AG04449 (cell line): Measurements from ENCODE around the gene WDR86.

ENCODE experiments used
- CTCF ChIA-PET: fragments of 350-600 bp; formaldehyde crosslinking; extraction: SDS; loops from one replicate; lab custom pipeline; 2021; ENCODE audit warnings: antibody characterized with exemption; lab: Yijun Ruan, JAX
- POLR2A ChIA-PET: fragments of 400-600, 350-600 bp; formaldehyde crosslinking; extraction: SDS; loops from one replicate; lab custom pipeline; 2020; ENCODE audit warnings: antibody characterized with exemption, inconsistent platforms; lab: Yijun Ruan, JAX
- DNase-seq: peaks from one replicate; pipeline ENCODE4 v3.0.0-alpha.2; 2010; ENCODE audit warnings: low read depth, low spot score
- H3K4me3 ChIP-seq: 2 replicates; pipeline ENCODE4 v1.5.1; 2011; ENCODE audit warnings: low read depth, mild to moderate bottlenecking, control low read depth, low read length
- CTCF ChIP-seq: IDR thresholded peaks from one replicate; pipeline ENCODE4 v1.5.1; 2011; ENCODE audit warnings: mild to moderate bottlenecking, moderate library complexity, low read length, control low read depth, inconsistent platforms; ENCODE audit not compliant: insufficient read depth; ENCODE audit errors: missing control alignments

The WDR86 gene

GRCh38 chr7:151426441-151426903, 16.6 kb upstream of the WDR86 start:
- H3K4me3 ChIP-seq = no peak overlapping the region
- no peak for TF ChIP-seq CTCF
- ChIA-PET POLR2A (no interaction called here), CTCF (interaction anchor here (0.6 to 2.7 kb wide), 3 partner anchors 12 to 58 kb away, joined by 3 to 10 read pairs (median 4); no protein-coding TSS in a partner anchor)
- DNase-seq = peak; percentile 65

GRCh38 chr7:151425670-151426440, 16.0 kb upstream of the WDR86 start:
- ChIA-PET POLR2A (no interaction called here), CTCF (interaction anchor here (0.6 to 2.7 kb wide), 4 partner anchors 11 to 110 kb away, joined by 3 to 10 read pairs (median 4); no protein-coding TSS in a partner anchor)
- DNase-seq = no peak
- TF ChIP-seq CTCF = no peak
- no peak overlapping the region for H3K4me3 ChIP-seq

GRCh38 chr7:151424799-151425198, 15.0 kb upstream of the WDR86 start:
- no peak for DNase-seq
- H3K4me3 ChIP-seq = no peak overlapping the region
- ChIA-PET CTCF (no interaction called here), POLR2A (no interaction called here)
- no peak for TF ChIP-seq CTCF

- POLR2A ChIA-PET = no interaction called here
- CTCF ChIA-PET = interaction anchor here (1.6 to 1.7 kb wide), 2 partner anchors 25 to 109 kb away, joined by 4 to 5 read pairs; no protein-coding TSS in a partner anchor
- no peak for DNase-seq
- no peak for TF ChIP-seq CTCF
- no peak overlapping the region for H3K4me3 ChIP-seq
Measured at GRCh38 chr7:151423936-151424335, 14.1 kb upstream of the WDR86 start.

- DNase-seq = no peak
- ChIA-PET CTCF (interaction anchor here (1.4 to 1.7 kb wide), 3 partner anchors 26 to 108 kb away, joined by 4 to 5 read pairs (median 4); no protein-coding TSS in a partner anchor), POLR2A (no interaction called here)
- H3K4me3 ChIP-seq = no peak overlapping the region
- TF ChIP-seq CTCF = no peak
Measured at GRCh38 chr7:151423226-151423625, 13.4 kb upstream of the WDR86 start.

GRCh38 chr7:151422212-151422611, 12.4 kb upstream of the WDR86 start:
- ChIA-PET CTCF (interaction anchor here (1.4 to 1.7 kb wide), 3 partner anchors 27 to 107 kb away, joined by 4 to 5 read pairs (median 4); no protein-coding TSS in a partner anchor), POLR2A (no interaction called here)
- TF ChIP-seq CTCF = no peak
- no peak overlapping the region for H3K4me3 ChIP-seq
- DNase-seq = no peak
